Pulmonary artery endothelial cell (primary cell): Measurements from ENCODE around the gene COG4. TPM values are rescaled to one million over a fixed set of nuclear protein-coding genes. Genes with fewer than 3 reads are reported as not detected.
"Not testable (repeated sequence)": the region's sequence is repeated elsewhere in the genome, so short reads cannot be mapped to it uniquely, and the experiment has no call there.

Experiments
- DNase-seq: peaks from one replicate; pipeline ENCODE4 v3.0.0-alpha.2; 2011; ENCODE audit warnings: low read depth, low spot score
- total RNA-seq: library from RNA; depleted of rRNA; stranded (reverse); fragments of >200 nt; gene quantifications from 2 replicates; pipeline ENCODE4 v1.2.3, GENCODE V29; 2014

COG4 gene
- total RNA-seq, 1 donor from 2014 or later: 68.3 TPM

- no peak for DNase-seq
These were observed 4.1 kb upstream of the COG4 start for GRCh38 chr16:70527315-70527996.

- DNase-seq: no peak
These were observed 3.0 kb upstream of the COG4 start for GRCh38 chr16:70526403-70526802.

GRCh38 chr16:70524399-70524825, 1.1 kb upstream of the COG4 start:
- not testable (repeated sequence) for DNase-seq

GRCh38 chr16:70523743-70524398, 517 bp upstream of the COG4 start, which contains the start of gene SF3B3:
TSS of gene SF3B3 (plus strand) at chr16:70523816. CDS start at chr16:70526657, 2,841 bp downstream.
- no peak for DNase-seq

GRCh38 chr16:70522216-70523075, 908 bp downstream of the COG4 start:
- no peak for DNase-seq

- DNase-seq: no peak
These were observed 2.6 kb downstream of the COG4 start for GRCh38 chr16:70520612-70521297.

- no peak for DNase-seq
These were observed 10.9 kb downstream of the COG4 start for GRCh38 chr16:70512456-70512855.

GRCh38 chr16:70511833-70512232, 11.5 kb downstream of the COG4 start:
- DNase-seq: no peak

- no peak for DNase-seq
These were observed 13.1 kb downstream of the COG4 start for GRCh38 chr16:70510216-70510615.

GRCh38 chr16:70508752-70509151, 14.6 kb downstream of the COG4 start:
- DNase-seq: no peak

GRCh38 chr16:70496513-70496912, 26.8 kb downstream of the COG4 start:
- no peak for DNase-seq

GRCh38 chr16:70495425-70496182, 27.8 kb downstream of the COG4 start:
- DNase-seq: no peak

- DNase-seq: no peak
These were observed 28.6 kb downstream of the COG4 start for GRCh38 chr16:70494777-70495176.

- DNase-seq: no peak
These were observed 29.1 kb downstream of the COG4 start for GRCh38 chr16:70494202-70494770.

- no peak for DNase-seq
These were observed 29.6 kb downstream of the COG4 start for GRCh38 chr16:70493802-70494201.

GRCh38 chr16:70490261-70490660, 33.1 kb downstream of the COG4 start:
- DNase-seq: no peak

- DNase-seq: no peak
These were observed 38.5 kb downstream of the COG4 start for GRCh38 chr16:70484867-70485266.

- no peak for DNase-seq
These were observed 39.9 kb downstream of the COG4 start for GRCh38 chr16:70483426-70483825.

GRCh38 chr16:70482624-70483023, 40.7 kb downstream of the COG4 start:
- no peak for DNase-seq

GRCh38 chr16:70481929-70482536, 41.3 kb downstream of the COG4 start:
- DNase-seq: no peak
